HG02610 (cell line): Measurements from ENCODE around the gene KMT5C.
A peak's percentile ranks its signal among the peaks of the same experiment; 100 is the strongest.

ENCODE experiments used
- ATAC-seq: cut with Tn5 transposase; IDR thresholded peaks from one replicate; pipeline ENCODE4 v1.9.1; 2021; ENCODE audit warnings: mild to moderate bottlenecking, moderate library complexity; ENCODE audit not compliant: unreplicated experiment

KMT5C gene

GRCh38 chr19:55384131-55384919 lies 44.6 kb downstream of the KMT5C start, which contains the start of gene TMEM238:
Gene TMEM238 (minus strand): TSS chr19:55384292. CDS start chr19:55384259, 33 bp downstream.
- ATAC-seq = no peak

GRCh38 chr19:55384920-55385723 lies 45.4 kb downstream of the KMT5C start:
- peak; percentile 65 for ATAC-seq

- ATAC-seq = peak; percentile 57
Measured at GRCh38 chr19:55385724-55386492, 46.2 kb downstream of the KMT5C start, which contains the start of gene RPL28. Gene RPL28 (plus strand): TSS chr19:55385932. CDS start chr19:55386358, 426 bp downstream.

GRCh38 chr19:55386493-55386971 lies 46.9 kb downstream of the KMT5C start:
- ATAC-seq = no peak

GRCh38 chr19:55387736-55388497 lies 48.2 kb downstream of the KMT5C start:
- no peak for ATAC-seq

- no peak for ATAC-seq
Measured at GRCh38 chr19:55389386-55390317, 50.0 kb downstream of the KMT5C start.

- ATAC-seq = no peak
Measured at GRCh38 chr19:55390461-55390880, 50.8 kb downstream of the KMT5C start.

GRCh38 chr19:55391191-55391670 lies 51.6 kb downstream of the KMT5C start:
- ATAC-seq = no peak

GRCh38 chr19:55391702-55392615 lies 52.3 kb downstream of the KMT5C start:
- no peak for ATAC-seq

GRCh38 chr19:55392820-55393761 lies 53.4 kb downstream of the KMT5C start:
- ATAC-seq = no peak
